NCI-H1930 (cell line): ENCODE measurements around the gene LPAR1.

ENCODE experiments used
- DNase-seq, 2 experiments: peaks; one replicate each; lab custom pipeline; 2025; lab: John Stamatoyannopoulos, UW

LPAR1 gene

GRCh38 chr9:111037708-111038330 is 451 bp downstream of the LPAR1 start:
- DNase-seq = peak; percentile 43 to 75

GRCh38 chr9:111037356-111037707 is 938 bp downstream of the LPAR1 start:
- no peak for DNase-seq

- DNase-seq = no peak
Observed at GRCh38 chr9:111036946-111037345, 1.3 kb downstream of the LPAR1 start.

- peak; percentile 17 to 62 for DNase-seq
Observed at GRCh38 chr9:111036429-111036789, 1.9 kb downstream of the LPAR1 start.

GRCh38 chr9:111035543-111036428 is 2.5 kb downstream of the LPAR1 start:
- no peak for DNase-seq

GRCh38 chr9:111034898-111035539 is 3.3 kb downstream of the LPAR1 start:
- DNase-seq = no peak

- DNase-seq = no peak
Observed at GRCh38 chr9:111034170-111034897, 3.9 kb downstream of the LPAR1 start.

- no peak for DNase-seq
Observed at GRCh38 chr9:111030492-111030891, 7.8 kb downstream of the LPAR1 start.

- DNase-seq = no peak
Observed at GRCh38 chr9:111029260-111029659, 9.0 kb downstream of the LPAR1 start.

- DNase-seq = no peak
Observed at GRCh38 chr9:111027798-111028197, 10.5 kb downstream of the LPAR1 start.

- DNase-seq = no peak
Observed at GRCh38 chr9:111023128-111023527, 15.1 kb downstream of the LPAR1 start.

- no peak for DNase-seq
Observed at GRCh38 chr9:111020594-111020993, 17.7 kb downstream of the LPAR1 start.

- no peak for DNase-seq
Observed at GRCh38 chr9:111016426-111017045, 21.7 kb downstream of the LPAR1 start.

GRCh38 chr9:111016016-111016415 is 22.3 kb downstream of the LPAR1 start:
- DNase-seq = no peak

GRCh38 chr9:111013707-111014106 is 24.6 kb downstream of the LPAR1 start:
- no peak for DNase-seq

- no peak for DNase-seq
Observed at GRCh38 chr9:111013250-111013649, 25.0 kb downstream of the LPAR1 start.

- DNase-seq = no peak
Observed at GRCh38 chr9:111008158-111009075, 29.9 kb downstream of the LPAR1 start.

GRCh38 chr9:111005746-111006470 is 32.4 kb downstream of the LPAR1 start:
- no peak for DNase-seq

GRCh38 chr9:111004936-111005335 is 33.3 kb downstream of the LPAR1 start:
- no peak for DNase-seq

GRCh38 chr9:111003182-111003581 is 35.1 kb downstream of the LPAR1 start:
- DNase-seq = no peak
